ENCODE results near the gene SLC41A3. TPM values are rescaled to one million over a fixed set of nuclear protein-coding genes. Genes with fewer than 3 reads are reported as not detected.

SLC41A3 gene
- total RNA-seq, 4 donors from 2014 or later: 34.5 to 62.3 (median 37.9) TPM

- DNase-seq (ENCODE audit: low spot score): no peak
- TF ChIP-seq CTCF (IDR thresholded peaks at IDR 0.05): no peak
- ATAC-seq (ENCODE audit: low FRiP score): no peak
These were observed 62.2 kb downstream of the SLC41A3 start for GRCh38 chr3:126021702-126022101.

- ATAC-seq (ENCODE audit: low FRiP score) (no peak), DNase-seq (ENCODE audit: low spot score) (no peak)
- TF ChIP-seq CTCF (IDR thresholded peaks at IDR 0.05): no peak
These were observed 62.7 kb downstream of the SLC41A3 start for GRCh38 chr3:126021224-126021623.

- ATAC-seq (ENCODE audit: low FRiP score) (no peak), DNase-seq (ENCODE audit: low spot score) (no peak)
- no peak for TF ChIP-seq CTCF (IDR thresholded peaks at IDR 0.05)
These were observed 64.2 kb downstream of the SLC41A3 start for GRCh38 chr3:126019683-126020082.

GRCh38 chr3:126018995-126019394, 64.9 kb downstream of the SLC41A3 start:
- ATAC-seq (ENCODE audit: low FRiP score) (no peak), DNase-seq (ENCODE audit: low spot score) (no peak)
- TF ChIP-seq CTCF (IDR thresholded peaks at IDR 0.05): no peak

GRCh38 chr3:126018545-126018944, 65.4 kb downstream of the SLC41A3 start:
- DNase-seq (ENCODE audit: low spot score): no peak

GRCh38 chr3:126017362-126017761, 66.6 kb downstream of the SLC41A3 start:
- no peak for DNase-seq (ENCODE audit: low spot score)
- ATAC-seq (ENCODE audit: low FRiP score): no peak
- no peak for TF ChIP-seq CTCF (IDR thresholded peaks at IDR 0.05)

More at GRCh38 chr3:126018545-126018944, 65.4 kb downstream of the SLC41A3 start:
- no peak for TF ChIP-seq CTCF (IDR thresholded peaks at IDR 0.05)
- no peak for ATAC-seq (ENCODE audit: low FRiP score)

GRCh38 chr3:126016616-126017015, 67.3 kb downstream of the SLC41A3 start:
- no peak for TF ChIP-seq CTCF (IDR thresholded peaks at IDR 0.05)
- no peak for ATAC-seq (ENCODE audit: low FRiP score)
- DNase-seq (ENCODE audit: low spot score): no peak
